HepG2 (cell line): ENCODE data around the gene PHF13. TPM values are rescaled to one million over a fixed set of nuclear protein-coding genes. Genes with fewer than 3 reads are reported as not detected.

ENCODE experiments used
- FOXJ3 ChIP-seq: sonication (generic); formaldehyde crosslinking; IDR thresholded peaks from 2 replicates; pipeline ENCODE4 v1.4.0; 2020; ENCODE audit warnings: missing genetic modification reagents, mild to moderate bottlenecking, borderline replicate concordance
- HIVEP1 ChIP-seq: sonication (generic); formaldehyde crosslinking; IDR thresholded peaks from 2 replicates; pipeline ENCODE4 v1.4.0; 2020; ENCODE audit warnings: mild to moderate bottlenecking, missing genetic modification reagents
- HOXD1 ChIP-seq: sonication (generic); formaldehyde crosslinking; IDR thresholded peaks from 2 replicates; pipeline ENCODE4 v1.5.0; 2020; ENCODE audit warnings: missing genetic modification reagents
- MBNL3 ChIP-seq: fragments of 250-450 bp; sonication (Bioruptor Pico); conservative IDR thresholded peaks from 2 replicates; pipeline ENCODE4 v1.8.0; 2022; ENCODE audit warnings: mild to moderate bottlenecking, inconsistent platforms
- PITX1 ChIP-seq: sonication (generic); formaldehyde crosslinking; IDR thresholded peaks from 2 replicates; pipeline ENCODE4 v1.5.1; 2020; ENCODE audit warnings: mild to moderate bottlenecking, missing genetic modification reagents
- REXO4 ChIP-seq: sonication (generic); formaldehyde crosslinking; IDR thresholded peaks from 2 replicates; pipeline ENCODE4 v1.8.0; 2022; ENCODE audit warnings: missing genetic modification reagents, mild to moderate bottlenecking, borderline replicate concordance
- WIZ ChIP-seq: sonication (generic); formaldehyde crosslinking; IDR thresholded peaks from 2 replicates; pipeline ENCODE4 v1.5.1; 2020; ENCODE audit warnings: mild to moderate bottlenecking, missing genetic modification reagents
- ZFP90 ChIP-seq: sonication (generic); formaldehyde crosslinking; IDR thresholded peaks from 2 replicates; pipeline ENCODE4 v1.8.0; 2022; ENCODE audit warnings: missing genetic modification reagents, mild to moderate bottlenecking, inconsistent platforms, borderline replicate concordance
- ZMYM3 ChIP-seq: sonication (generic); formaldehyde crosslinking; IDR thresholded peaks from 2 replicates; pipeline ENCODE4 v1.5.1; 2020; ENCODE audit warnings: mild to moderate bottlenecking, missing genetic modification reagents
- ZNF260 ChIP-seq: sonication (generic); formaldehyde crosslinking; IDR thresholded peaks from 2 replicates; pipeline ENCODE4 v1.4.0; 2020; ENCODE audit warnings: missing genetic modification reagents, low read depth, mild to moderate bottlenecking, borderline replicate concordance
- ZNF326 ChIP-seq: sonication (generic); formaldehyde crosslinking; IDR thresholded peaks from 2 replicates; pipeline ENCODE4 v1.4.0; 2020; ENCODE audit warnings: missing genetic modification reagents, borderline replicate concordance
- ZNF382 ChIP-seq: sonication (generic); formaldehyde crosslinking; IDR thresholded peaks from 2 replicates; pipeline ENCODE4 v1.5.0; 2020; ENCODE audit warnings: missing genetic modification reagents, mild to moderate bottlenecking, borderline replicate concordance
- ZNF451 ChIP-seq: sonication (generic); formaldehyde crosslinking; IDR thresholded peaks from 2 replicates; pipeline ENCODE4 v1.5.0; 2020; ENCODE audit warnings: mild to moderate bottlenecking, missing genetic modification reagents
- ZNF782 ChIP-seq: sonication (generic); formaldehyde crosslinking; IDR thresholded peaks from 2 replicates; pipeline ENCODE4 v1.4.0; 2020; ENCODE audit warnings: missing genetic modification reagents, mild to moderate bottlenecking, borderline replicate concordance
- polyA plus RNA-seq, 8 experiments: library from polyadenylated mRNA; depleted of rRNA in 3 of 8; stranded (reverse) in 7 of 8; unstranded in 1 of 8; fragments of >200 nt; fragmentation: Illumina TruSeq in 4 of 8; extraction: Trizol in 4 of 8; gene quantifications; 2 replicates each; pipeline versions ENCODE4 v1.2.1 to v1.2.3, GENCODE V29; 2011 to 2016; ENCODE audit warnings: low read depth in 4 of 8, missing spikeins in 1 of 8, mixed read lengths in 1 of 8; ENCODE audit not compliant: insufficient read depth in 1 of 8
- total RNA-seq, 5 experiments: library from RNA; depleted of rRNA; stranded (reverse); fragments of >200 nt; fragmentation: Illumina TruSeq; extraction: Trizol; gene quantifications; 2 replicates each; pipeline ENCODE4 v1.2.3, GENCODE V29; 2016; ENCODE audit warnings: low read depth in 1 of 5
- TF ChIP-seq, protein P1 (sequence below): sonication (generic); formaldehyde crosslinking; IDR thresholded peaks from 2 replicates; pipeline ENCODE4 v1.5.1; 2020; ENCODE audit warnings: mild to moderate bottlenecking, missing genetic modification reagents, moderate library complexity
- TF ChIP-seq, protein P2 (sequence below): sonication (generic); formaldehyde crosslinking; IDR thresholded peaks from 2 replicates; pipeline ENCODE4 v1.4.0; 2020; ENCODE audit warnings: missing genetic modification reagents
- TF ChIP-seq, protein P3 (sequence below), 2 experiments: fragments of 450-650 bp in 1 of 2; sonication (generic) in 1 of 2; formaldehyde crosslinking; IDR thresholded peaks; 2 replicates each; pipeline versions ENCODE4 v1.5.0 to v1.8.0; 2020 to 2022; ENCODE audit warnings: mild to moderate bottlenecking in 1 of 2, missing genetic modification reagents in 1 of 2
- TF ChIP-seq, protein P4 (sequence below): sonication (generic); formaldehyde crosslinking; IDR thresholded peaks from 2 replicates; pipeline ENCODE4 v1.4.0; 2020; ENCODE audit warnings: mild to moderate bottlenecking, missing genetic modification reagents

Gene PHF13
- total and polyA plus RNA-seq, 2 of the 13 experiments (the other 11 are each of a cell fraction or from before 2014, with no cell fraction given): 4.7 to 7.4 TPM

DNA sequence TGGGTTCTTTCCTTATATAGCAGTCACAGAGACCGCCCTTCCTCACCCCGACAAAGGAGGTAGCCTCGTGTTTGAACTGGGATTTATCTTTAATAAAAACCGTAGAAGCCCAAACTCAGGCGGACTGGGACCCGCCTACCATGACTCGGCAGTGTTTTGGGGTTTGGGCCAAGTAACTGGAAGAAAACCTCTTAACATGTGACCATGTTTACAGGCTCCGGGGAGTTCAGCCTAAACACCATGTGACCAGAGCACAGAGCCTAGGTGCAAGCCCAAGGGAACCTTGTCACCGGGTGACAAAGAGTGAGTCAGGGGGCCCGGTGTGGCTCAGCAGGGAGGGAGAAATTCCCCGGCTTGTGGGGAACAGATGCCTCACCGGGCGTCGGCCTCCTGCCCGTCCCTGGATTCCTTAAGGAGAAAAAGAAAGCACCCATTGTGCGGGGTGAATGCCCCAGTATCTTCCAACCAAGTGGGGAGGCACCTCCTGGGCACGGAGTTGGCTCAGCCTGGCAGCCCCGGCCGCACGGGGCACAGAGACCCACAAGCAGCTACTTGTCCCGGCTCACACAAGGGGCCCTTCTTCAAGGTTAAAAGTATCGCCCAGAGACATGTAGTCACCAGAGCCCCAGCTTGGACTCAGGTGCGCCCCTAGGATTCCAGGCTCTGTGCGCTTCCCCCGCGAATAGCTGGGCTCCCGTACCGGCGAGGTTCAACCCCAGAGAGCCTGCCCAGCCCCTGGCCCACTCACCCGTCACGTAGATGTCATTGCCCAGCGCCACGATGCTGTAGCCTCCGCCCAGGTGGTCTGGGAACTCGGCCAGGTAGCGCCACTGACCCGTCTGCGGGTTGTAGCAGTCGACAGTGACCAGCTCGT, 12.2 kb upstream of the PHF13 start (continued):
- TF ChIP-seq, protein P1, sequence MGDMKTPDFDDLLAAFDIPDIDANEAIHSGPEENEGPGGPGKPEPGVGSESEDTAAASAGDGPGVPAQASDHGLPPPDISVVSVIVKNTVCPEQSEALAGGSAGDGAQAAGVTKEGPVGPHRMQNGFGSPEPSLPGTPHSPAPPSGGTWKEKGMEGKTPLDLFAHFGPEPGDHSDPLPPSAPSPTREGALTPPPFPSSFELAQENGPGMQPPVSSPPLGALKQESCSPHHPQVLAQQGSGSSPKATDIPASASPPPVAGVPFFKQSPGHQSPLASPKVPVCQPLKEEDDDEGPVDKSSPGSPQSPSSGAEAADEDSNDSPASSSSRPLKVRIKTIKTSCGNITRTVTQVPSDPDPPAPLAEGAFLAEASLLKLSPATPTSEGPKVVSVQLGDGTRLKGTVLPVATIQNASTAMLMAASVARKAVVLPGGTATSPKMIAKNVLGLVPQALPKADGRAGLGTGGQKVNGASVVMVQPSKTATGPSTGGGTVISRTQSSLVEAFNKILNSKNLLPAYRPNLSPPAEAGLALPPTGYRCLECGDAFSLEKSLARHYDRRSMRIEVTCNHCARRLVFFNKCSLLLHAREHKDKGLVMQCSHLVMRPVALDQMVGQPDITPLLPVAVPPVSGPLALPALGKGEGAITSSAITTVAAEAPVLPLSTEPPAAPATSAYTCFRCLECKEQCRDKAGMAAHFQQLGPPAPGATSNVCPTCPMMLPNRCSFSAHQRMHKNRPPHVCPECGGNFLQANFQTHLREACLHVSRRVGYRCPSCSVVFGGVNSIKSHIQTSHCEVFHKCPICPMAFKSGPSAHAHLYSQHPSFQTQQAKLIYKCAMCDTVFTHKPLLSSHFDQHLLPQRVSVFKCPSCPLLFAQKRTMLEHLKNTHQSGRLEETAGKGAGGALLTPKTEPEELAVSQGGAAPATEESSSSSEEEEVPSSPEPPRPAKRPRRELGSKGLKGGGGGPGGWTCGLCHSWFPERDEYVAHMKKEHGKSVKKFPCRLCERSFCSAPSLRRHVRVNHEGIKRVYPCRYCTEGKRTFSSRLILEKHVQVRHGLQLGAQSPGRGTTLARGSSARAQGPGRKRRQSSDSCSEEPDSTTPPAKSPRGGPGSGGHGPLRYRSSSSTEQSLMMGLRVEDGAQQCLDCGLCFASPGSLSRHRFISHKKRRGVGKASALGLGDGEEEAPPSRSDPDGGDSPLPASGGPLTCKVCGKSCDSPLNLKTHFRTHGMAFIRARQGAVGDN: peak; percentile 15; the same call in 1 of the 2 replicates
- no peak for TF ChIP-seq ZFP90 (CRISPR knock-in tag)
- TF ChIP-seq ZMYM3 (CRISPR knock-in tag): peak; percentile 1; the same call in 1 of the 2 replicates
- no peak for TF ChIP-seq ZNF782 (CRISPR knock-in tag)
- peak; percentile 36; the same call in 1 of the 2 replicates for TF ChIP-seq HIVEP1 (CRISPR knock-in tag)
- TF ChIP-seq, protein P2, sequence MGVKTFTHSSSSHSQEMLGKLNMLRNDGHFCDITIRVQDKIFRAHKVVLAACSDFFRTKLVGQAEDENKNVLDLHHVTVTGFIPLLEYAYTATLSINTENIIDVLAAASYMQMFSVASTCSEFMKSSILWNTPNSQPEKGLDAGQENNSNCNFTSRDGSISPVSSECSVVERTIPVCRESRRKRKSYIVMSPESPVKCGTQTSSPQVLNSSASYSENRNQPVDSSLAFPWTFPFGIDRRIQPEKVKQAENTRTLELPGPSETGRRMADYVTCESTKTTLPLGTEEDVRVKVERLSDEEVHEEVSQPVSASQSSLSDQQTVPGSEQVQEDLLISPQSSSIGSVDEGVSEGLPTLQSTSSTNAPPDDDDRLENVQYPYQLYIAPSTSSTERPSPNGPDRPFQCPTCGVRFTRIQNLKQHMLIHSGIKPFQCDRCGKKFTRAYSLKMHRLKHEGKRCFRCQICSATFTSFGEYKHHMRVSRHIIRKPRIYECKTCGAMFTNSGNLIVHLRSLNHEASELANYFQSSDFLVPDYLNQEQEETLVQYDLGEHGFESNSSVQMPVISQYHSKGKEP (CRISPR knock-in tag): no peak
- TF ChIP-seq HOXD1 (CRISPR knock-in tag): no peak; the same call in 1 of the 2 replicates
- 0 out of 2 replicates have a peak, but pooled peaks have one; percentile 30 for TF ChIP-seq PITX1 (CRISPR knock-in tag)
- TF ChIP-seq REXO4 (CRISPR knock-in tag): no peak
- TF ChIP-seq, protein P3, sequence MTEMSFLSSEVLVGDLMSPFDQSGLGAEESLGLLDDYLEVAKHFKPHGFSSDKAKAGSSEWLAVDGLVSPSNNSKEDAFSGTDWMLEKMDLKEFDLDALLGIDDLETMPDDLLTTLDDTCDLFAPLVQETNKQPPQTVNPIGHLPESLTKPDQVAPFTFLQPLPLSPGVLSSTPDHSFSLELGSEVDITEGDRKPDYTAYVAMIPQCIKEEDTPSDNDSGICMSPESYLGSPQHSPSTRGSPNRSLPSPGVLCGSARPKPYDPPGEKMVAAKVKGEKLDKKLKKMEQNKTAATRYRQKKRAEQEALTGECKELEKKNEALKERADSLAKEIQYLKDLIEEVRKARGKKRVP (CRISPR knock-in tag; IDR thresholded peaks at IDR 0.05): peak in 1 of 2 experiments; percentile 27; a peak in 1 of 4 replicates
- TF ChIP-seq ZNF260: no peak
- TF ChIP-seq ZNF326 (CRISPR knock-in tag): no peak
- no peak for TF ChIP-seq ZNF382 (CRISPR knock-in tag)
- TF ChIP-seq WIZ (CRISPR knock-in tag): no peak
- no peak for TF ChIP-seq ZNF451 (CRISPR knock-in tag)
- TF ChIP-seq, protein P4, sequence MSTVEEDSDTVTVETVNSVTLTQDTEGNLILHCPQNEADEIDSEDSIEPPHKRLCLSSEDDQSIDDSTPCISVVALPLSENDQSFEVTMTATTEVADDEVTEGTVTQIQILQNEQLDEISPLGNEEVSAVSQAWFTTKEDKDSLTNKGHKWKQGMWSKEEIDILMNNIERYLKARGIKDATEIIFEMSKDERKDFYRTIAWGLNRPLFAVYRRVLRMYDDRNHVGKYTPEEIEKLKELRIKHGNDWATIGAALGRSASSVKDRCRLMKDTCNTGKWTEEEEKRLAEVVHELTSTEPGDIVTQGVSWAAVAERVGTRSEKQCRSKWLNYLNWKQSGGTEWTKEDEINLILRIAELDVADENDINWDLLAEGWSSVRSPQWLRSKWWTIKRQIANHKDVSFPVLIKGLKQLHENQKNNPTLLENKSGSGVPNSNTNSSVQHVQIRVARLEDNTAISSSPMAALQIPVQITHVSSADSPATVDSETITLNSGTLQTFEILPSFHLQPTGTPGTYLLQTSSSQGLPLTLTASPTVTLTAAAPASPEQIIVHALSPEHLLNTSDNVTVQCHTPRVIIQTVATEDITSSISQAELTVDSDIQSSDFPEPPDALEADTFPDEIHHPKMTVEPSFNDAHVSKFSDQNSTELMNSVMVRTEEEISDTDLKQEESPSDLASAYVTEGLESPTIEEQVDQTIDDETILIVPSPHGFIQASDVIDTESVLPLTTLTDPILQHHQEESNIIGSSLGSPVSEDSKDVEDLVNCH (CRISPR knock-in tag): no peak
- TF ChIP-seq MBNL3 (CRISPR knock-in tag): no peak
- no peak for TF ChIP-seq FOXJ3 (CRISPR knock-in tag)
